Lower leg skin (tissue), 3 donors: Measurements from ENCODE around the gene MAML1.

Source experiments
- CTCF ChIP-seq, 3 donors: fragments of 450-650 bp; IDR thresholded peaks; one replicate each; pipeline ENCODE4 v1.5.1; 2016; ENCODE audit warnings: antibody characterized with exemption in 3 of 3, mild to moderate bottlenecking in 3 of 3, moderate library complexity in 2 of 3
- POLR2A ChIP-seq, 2 donors: fragments of 450-650 bp; IDR thresholded peaks; one replicate each; pipeline ENCODE4 v1.6.1; 2016 to 2017; ENCODE audit warnings: antibody characterized with exemption in 2 of 2, mild to moderate bottlenecking in 1 of 2, moderate library complexity in 1 of 2

- TF ChIP-seq POLR2A (IDR thresholded peaks at IDR 0.05) (no peak), CTCF (IDR thresholded peaks at IDR 0.05) (no peak)
Observed at GRCh38 chr5:179817890-179818745, 85.5 kb downstream of the MAML1 start.
